Kidney epithelial cell (primary cell): ENCODE measurements around the gene GALNT7. TPM values are rescaled to one million over a fixed set of nuclear protein-coding genes. Genes with fewer than 3 reads are reported as not detected.

Experiments
- DNase-seq: peaks from one replicate; pipeline ENCODE4 v3.0.0-alpha.2; 2010; ENCODE audit warnings: low read depth
- H3K27me3 ChIP-seq: 2 replicates; pipeline ENCODE4 v1.6.0; 2011; ENCODE audit warnings: low read length; ENCODE audit not compliant: control insufficient read depth, insufficient read depth
- H3K36me3 ChIP-seq: 2 replicates; pipeline ENCODE4 v1.5.1; 2011; ENCODE audit warnings: low read length; ENCODE audit not compliant: control insufficient read depth, insufficient read depth
- H3K4me3 ChIP-seq: 2 replicates; pipeline ENCODE4 v1.5.1; 2011; ENCODE audit warnings: low read depth, mild to moderate bottlenecking, control low read depth, low read length
- CTCF ChIP-seq: IDR thresholded peaks from 2 replicates; pipeline ENCODE4 v1.5.1; 2011; ENCODE audit warnings: mild to moderate bottlenecking, moderate library complexity, low read length, control low read depth, inconsistent platforms; ENCODE audit not compliant: insufficient read depth, poor library complexity, severe bottlenecking
- total RNA-seq: library from RNA; depleted of rRNA; stranded (reverse); fragments of >200 nt; gene quantifications from 2 replicates; pipeline ENCODE4 v1.2.3, GENCODE V29; 2015

Gene GALNT7
- total RNA-seq, 1 donor from 2014 or later: 46.6 TPM

GRCh38 chr4:173125216-173125812 is 43.3 kb upstream of the GALNT7 start:
- DNase-seq: no peak
- Histone ChIP-seq H3K27me3 (no peaks in the 10 kb centered on the region), H3K36me3 (no peaks in the 10 kb centered on the region), H3K4me3 (no peak overlapping the region)
- no peak for TF ChIP-seq CTCF

GRCh38 chr4:173128199-173128890 is 40.3 kb upstream of the GALNT7 start:
- no peak overlapping the region for H3K4me3 ChIP-seq
- no peak for TF ChIP-seq CTCF
- H3K27me3 ChIP-seq: no peaks in the 10 kb centered on the region
- no peak for DNase-seq
- H3K36me3 ChIP-seq: no peaks in the 10 kb centered on the region

- no peaks in the 10 kb centered on the region for H3K27me3 ChIP-seq
- TF ChIP-seq CTCF: no peak
- no peaks in the 10 kb centered on the region for H3K36me3 ChIP-seq
- H3K4me3 ChIP-seq: no peak overlapping the region
- DNase-seq: no peak
These were observed 37.9 kb upstream of the GALNT7 start for GRCh38 chr4:173130687-173131086.

- Histone ChIP-seq H3K36me3 (no peaks in the 10 kb centered on the region), H3K27me3 (no peaks in the 10 kb centered on the region), H3K4me3 (no peak overlapping the region)
- no peak for DNase-seq
- no peak for TF ChIP-seq CTCF
These were observed 34.2 kb upstream of the GALNT7 start for GRCh38 chr4:173134426-173134825.

GRCh38 chr4:173135241-173135847 is 33.3 kb upstream of the GALNT7 start:
- TF ChIP-seq CTCF: no peak
- Histone ChIP-seq H3K27me3 (no peaks in the 10 kb centered on the region), H3K4me3 (no peak overlapping the region), H3K36me3 (no peaks in the 10 kb centered on the region)
- peak; percentile 41 for DNase-seq
